Skeletal muscle tissue (tissue), 4 donors: ENCODE measurements around the gene SNX19. TPM values are rescaled to one million over a fixed set of nuclear protein-coding genes. Genes with fewer than 3 reads are reported as not detected.

ENCODE experiments used
- H3K27ac ChIP-seq: one replicate; pipeline ENCODE4 v1.7.0; 2013; ENCODE audit warnings: mild to moderate bottlenecking, low read depth, low read length, inconsistent platforms
- H3K27me3 ChIP-seq, 3 donors: one replicate each; pipeline ENCODE4 v1.7.0; 2013; ENCODE audit warnings: low read length in 3 of 3; ENCODE audit not compliant: control insufficient read depth in 3 of 3, insufficient read depth in 3 of 3
- H3K36me3 ChIP-seq, 3 donors: one replicate each; pipeline ENCODE4 v1.7.0; 2013; ENCODE audit warnings: low read length in 3 of 3; ENCODE audit not compliant: control insufficient read depth in 3 of 3, insufficient read depth in 3 of 3
- H3K4me1 ChIP-seq, 3 donors: one replicate each; pipeline ENCODE4 v1.7.0; 2013; ENCODE audit warnings: low read length in 3 of 3, mild to moderate bottlenecking in 3 of 3; ENCODE audit not compliant: control insufficient read depth in 3 of 3, insufficient read depth in 3 of 3
- H3K4me3 ChIP-seq, 3 donors: one replicate each; pipeline ENCODE4 v1.7.0; 2013; ENCODE audit warnings: low read length in 3 of 3
- H3K9ac ChIP-seq, 3 donors: one replicate each; pipeline ENCODE4 v1.7.0; 2013; ENCODE audit warnings: low read length in 3 of 3, mild to moderate bottlenecking in 3 of 3, moderate library complexity in 2 of 3, low read depth in 1 of 3
- H3K9me3 ChIP-seq, 3 donors: one replicate each; pipeline ENCODE4 v1.7.0; 2013; ENCODE audit warnings: low read length in 3 of 3; ENCODE audit not compliant: control insufficient read depth in 3 of 3
- total RNA-seq: library from RNA; depleted of rRNA; stranded (reverse); fragments of >200 nt; gene quantifications from one replicate; pipeline ENCODE4 v1.2.3, GENCODE V29; 2014
- donor health status: Osteomylitis.

The SNX19 gene
- total RNA-seq, 1 donor from 2014 or later, result 31.3 TPM

GRCh38 chr11:130907229-130907628, 9.1 kb downstream of the SNX19 start:
- no peak overlapping the region for H3K9ac ChIP-seq
- no peaks in the 10 kb centered on the region for H3K9me3 ChIP-seq
- H3K4me3 ChIP-seq, result no peak overlapping the region
- H3K27me3 ChIP-seq, result no peaks in the 10 kb centered on the region
- H3K27ac ChIP-seq, result no peak overlapping the region
- peaks cover 52 to 79% (median 75%) of the 10 kb centered on the region in 3 donors for H3K36me3 ChIP-seq
- H3K4me1 ChIP-seq, result peaks cover 7 to 21% (median 20%) of the 10 kb centered on the region in 3 donors

GRCh38 chr11:130906616-130907015, 9.7 kb downstream of the SNX19 start:
- peaks cover 13 to 25% (median 25%) of the 10 kb centered on the region in 3 donors for H3K4me1 ChIP-seq
- no peak overlapping the region for H3K4me3 ChIP-seq
- H3K36me3 ChIP-seq, result peaks cover 51 to 83% (median 78%) of the 10 kb centered on the region in 3 donors
- no peak overlapping the region for H3K27ac ChIP-seq
- H3K9me3 ChIP-seq, result no peaks in the 10 kb centered on the region
- H3K9ac ChIP-seq, result no peak overlapping the region
- no peaks in the 10 kb centered on the region for H3K27me3 ChIP-seq

DNA sequence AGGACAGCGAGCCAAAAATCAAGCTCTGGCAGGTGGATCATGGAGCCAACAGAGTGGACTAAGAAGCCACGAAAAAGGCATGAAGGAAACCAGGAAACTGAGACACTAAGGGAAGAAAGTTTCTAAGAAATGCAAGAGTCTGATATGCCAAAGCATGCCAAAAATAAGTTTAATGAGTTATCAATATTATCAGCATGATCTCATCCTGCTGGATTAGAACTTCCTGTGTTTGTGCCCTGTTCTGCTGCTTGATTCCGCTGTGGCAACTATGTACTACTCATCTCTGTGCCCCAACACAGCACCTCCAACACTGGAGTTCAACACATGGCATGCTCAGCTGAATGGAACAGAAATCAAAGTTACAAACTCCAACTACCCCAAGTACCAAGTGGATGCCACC, 10.8 kb downstream of the SNX19 start:
- Histone ChIP-seq H3K4me3 (no peak overlapping the region), H3K9me3 (no peaks in the 10 kb centered on the region), H3K27ac (no peak overlapping the region), H3K4me1 (peaks cover 15 to 28% (median 25%) of the 10 kb centered on the region in 3 donors), H3K27me3 (no peaks in the 10 kb centered on the region), H3K36me3 (peaks cover 51 to 87% (median 84%) of the 10 kb centered on the region in 3 donors), H3K9ac (no peak overlapping the region)

DNA sequence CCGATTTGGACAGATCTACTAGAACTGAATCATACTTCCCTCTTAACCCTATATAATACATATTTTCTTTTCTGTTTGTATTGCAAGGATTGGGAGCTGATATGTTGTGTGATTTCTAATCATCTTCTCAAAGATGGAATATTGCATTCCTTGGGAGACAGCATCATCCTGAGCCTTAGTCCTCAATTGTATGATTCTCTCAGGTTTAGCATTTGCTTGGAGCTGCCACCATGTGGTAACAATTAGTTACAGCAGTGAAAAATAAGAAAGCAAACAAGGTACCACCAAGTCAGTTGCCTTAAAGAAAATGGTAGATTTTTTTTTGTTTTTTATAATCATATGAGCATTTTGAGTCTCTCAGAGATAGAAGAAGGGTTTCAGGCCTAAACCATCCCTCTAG, 11.9 kb downstream of the SNX19 start:
- Histone ChIP-seq H3K36me3 (peaks cover 44 to 87% (median 87%) of the 10 kb centered on the region in 3 donors), H3K9me3 (no peaks in the 10 kb centered on the region), H3K27me3 (no peaks in the 10 kb centered on the region), H3K4me3 (no peak overlapping the region), H3K9ac (no peak overlapping the region), H3K27ac (no peak overlapping the region), H3K4me1 (peaks cover 15 to 28% (median 20%) of the 10 kb centered on the region in 3 donors)

GRCh38 chr11:130902380-130902779, 13.9 kb downstream of the SNX19 start:
- peaks cover 21 to 37% (median 28%) of the 10 kb centered on the region in 3 donors for H3K4me1 ChIP-seq

GRCh38 chr11:130899106-130899505, 17.2 kb downstream of the SNX19 start:
- peaks cover 29 to 55% (median 38%) of the 10 kb centered on the region in 3 donors for H3K4me1 ChIP-seq
- peaks cover 17 to 68% (median 60%) of the 10 kb centered on the region in 3 donors for H3K36me3 ChIP-seq
- H3K9me3 ChIP-seq, result no peaks in the 10 kb centered on the region
- H3K4me3 ChIP-seq, result no peak overlapping the region
- no peak overlapping the region for H3K27ac ChIP-seq
- H3K27me3 ChIP-seq, result no peaks in the 10 kb centered on the region
- no peak overlapping the region for H3K9ac ChIP-seq

More at GRCh38 chr11:130902380-130902779, 13.9 kb downstream of the SNX19 start:
- H3K9ac ChIP-seq, result peak overlapping the region in 1 of 3 donors; percentile 42
- H3K4me3 ChIP-seq, result no peak overlapping the region
- peaks cover 29 to 88% (median 79%) of the 10 kb centered on the region in 3 donors for H3K36me3 ChIP-seq
- no peaks in the 10 kb centered on the region for H3K27me3 ChIP-seq
- peak overlapping the region; percentile 62 for H3K27ac ChIP-seq
- H3K9me3 ChIP-seq, result no peaks in the 10 kb centered on the region

GRCh38 chr11:130897262-130898182, 18.8 kb downstream of the SNX19 start:
- Histone ChIP-seq H3K9ac (peak overlapping the region in 2 of 3 donors; percentile 59 to 71), H3K9me3 (no peaks in the 10 kb centered on the region), H3K27me3 (no peaks in the 10 kb centered on the region), H3K4me3 (peak overlapping the region in 1 of 3 donors; percentile 50), H3K4me1 (peaks cover 23 to 53% (median 39%) of the 10 kb centered on the region in 3 donors), H3K27ac (peak overlapping the region; percentile 61), H3K36me3 (peaks cover 14 to 68% (median 61%) of the 10 kb centered on the region in 3 donors)

DNA sequence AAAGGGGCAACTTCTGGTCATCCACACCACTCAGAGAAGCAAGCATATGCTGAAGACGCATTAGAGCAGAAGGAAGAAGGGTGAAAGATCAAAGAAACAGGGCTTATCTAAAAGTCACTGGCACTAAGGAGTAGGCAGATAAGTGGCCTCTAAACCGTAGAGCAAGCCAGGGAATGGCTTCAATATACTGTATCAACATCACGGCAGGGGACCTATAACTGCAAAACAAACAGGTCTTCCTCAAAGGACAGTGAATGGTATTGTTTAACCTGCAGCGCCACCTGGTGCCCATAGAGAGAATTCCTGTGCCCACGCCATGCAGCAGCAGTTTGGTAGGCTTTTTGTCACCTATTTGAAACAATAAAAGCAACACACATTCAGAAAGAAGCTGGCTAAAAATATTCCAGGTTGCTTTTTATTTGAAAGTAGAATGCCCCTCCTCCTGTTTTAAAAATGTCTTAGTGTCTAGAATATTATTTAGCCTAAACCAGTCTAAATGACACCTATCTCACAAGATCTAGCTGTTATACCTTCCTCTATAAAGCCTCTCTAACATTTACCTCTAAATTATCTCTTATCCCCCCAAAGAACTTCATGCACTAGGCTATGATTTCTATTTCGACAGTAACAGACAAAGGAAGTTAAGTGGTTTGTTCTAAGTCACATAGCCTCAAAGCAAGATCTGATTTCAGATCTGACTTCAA, 21.8 kb downstream of the SNX19 start:
- Histone ChIP-seq H3K27ac (no peak overlapping the region), H3K36me3 (peaks cover 8 to 47% (median 42%) of the 10 kb centered on the region in 3 donors), H3K4me3 (no peak overlapping the region), H3K9ac (peak overlapping the region in 1 of 3 donors; percentile 18), H3K4me1 (peaks cover 16 to 52% (median 34%) of the 10 kb centered on the region in 3 donors), H3K27me3 (no peaks in the 10 kb centered on the region), H3K9me3 (no peaks in the 10 kb centered on the region)

- Histone ChIP-seq H3K4me3 (no peak overlapping the region), H3K4me1 (peaks cover 13 to 44% (median 25%) of the 10 kb centered on the region in 3 donors), H3K36me3 (peaks cover 8 to 35% (median 29%) of the 10 kb centered on the region in 3 donors), H3K9ac (no peak overlapping the region), H3K9me3 (no peaks in the 10 kb centered on the region), H3K27me3 (no peaks in the 10 kb centered on the region), H3K27ac (no peak overlapping the region)
These were observed 23.4 kb downstream of the SNX19 start for GRCh38 chr11:130892861-130893260.
